Smooth muscle cell (in vitro differentiated cells): ENCODE results near the gene CSGALNACT2. TPM values are rescaled to one million over a fixed set of nuclear protein-coding genes. Genes with fewer than 3 reads are reported as not detected.

Experiments used
- DNase-seq: peaks from one replicate; lab custom pipeline; 2025; ENCODE audit not compliant: unreplicated experiment; lab: John Stamatoyannopoulos, UW
- H2AFZ ChIP-seq: fragments of 200-600 bp; sonication (generic); 2 replicates; pipeline ENCODE4 v1.6.0; 2016; ENCODE audit warnings: antibody characterized with exemption, low read depth, mild to moderate bottlenecking
- H3F3A ChIP-seq: fragments of 200-600 bp; sonication (generic); 2 replicates; pipeline ENCODE4 v1.6.0; 2017; ENCODE audit warnings: antibody characterized with exemption, low read depth
- H3K27ac ChIP-seq: fragments of 200-600 bp; sonication (generic); 2 replicates; pipeline ENCODE4 v1.5.1; 2016; ENCODE audit warnings: low read depth, mild to moderate bottlenecking
- H3K27me3 ChIP-seq: fragments of 200-600 bp; sonication (generic); 2 replicates; pipeline ENCODE4 v1.6.1; 2016; ENCODE audit warnings: low read depth, mild to moderate bottlenecking
- H3K36me3 ChIP-seq: fragments of 200-600 bp; sonication (generic); 2 replicates; pipeline ENCODE4 v1.5.1; 2016; ENCODE audit warnings: low read depth
- H3K4me1 ChIP-seq: fragments of 200-600 bp; sonication (generic); 2 replicates; pipeline ENCODE4 v1.5.1; 2016; ENCODE audit warnings: low read depth
- H3K4me2 ChIP-seq: fragments of 200-600 bp; sonication (generic); 2 replicates; pipeline ENCODE4 v1.6.0; 2016; ENCODE audit warnings: mild to moderate bottlenecking
- H3K4me3 ChIP-seq: fragments of 200-600 bp; sonication (generic); 2 replicates; pipeline ENCODE4 v1.5.1; 2016; ENCODE audit warnings: mild to moderate bottlenecking
- H3K79me2 ChIP-seq: fragments of 200-600 bp; sonication (generic); 2 replicates; pipeline ENCODE4 v1.6.0; 2016; ENCODE audit warnings: low read depth, mild to moderate bottlenecking
- H3K9ac ChIP-seq: fragments of 200-600 bp; sonication (generic); 2 replicates; pipeline ENCODE4 v1.6.0; 2016; ENCODE audit warnings: low read depth
- H3K9me3 ChIP-seq: fragments of 200-600 bp; sonication (generic); replicated peaks from 2 replicates; pipeline ENCODE4 v1.5.1; 2016; ENCODE audit warnings: low read depth
- H4K20me1 ChIP-seq: fragments of 200-600 bp; sonication (generic); 2 replicates; pipeline ENCODE4 v1.6.0; 2016; ENCODE audit warnings: low read depth
- CTCF ChIP-seq: fragments of 200-600 bp; sonication (generic); IDR thresholded peaks from 2 replicates; pipeline ENCODE4 v1.5.1; 2017; ENCODE audit warnings: borderline replicate concordance, mild to moderate bottlenecking, antibody characterized with exemption; ENCODE audit not compliant: insufficient read depth, poor library complexity, severe bottlenecking
- WGBS: methylation state at CpG from one replicate; pipeline ENCODE4 v1.1.7; 2016; ENCODE audit warnings: low lambda C conversion rate; 5-methylcytosine and 5-hydroxymethylcytosine counted together
- polyA plus RNA-seq: library from polyadenylated mRNA; unstranded; fragments of >200 nt; fragmentation: Nextera tagmentation; extraction: Ambion mirVana; gene quantifications from 2 replicates; pipeline ENCODE4 v1.2.1, GENCODE V29; 2016
- total RNA-seq: library from RNA; depleted of rRNA; stranded (reverse); fragments of >200 nt; gene quantifications from 2 replicates; pipeline ENCODE4 v1.2.3, GENCODE V29; 2014

Gene CSGALNACT2
- total and polyA plus RNA-seq, 2 experiments from 2014 or later = 35.6 to 40.4 TPM

DNA sequence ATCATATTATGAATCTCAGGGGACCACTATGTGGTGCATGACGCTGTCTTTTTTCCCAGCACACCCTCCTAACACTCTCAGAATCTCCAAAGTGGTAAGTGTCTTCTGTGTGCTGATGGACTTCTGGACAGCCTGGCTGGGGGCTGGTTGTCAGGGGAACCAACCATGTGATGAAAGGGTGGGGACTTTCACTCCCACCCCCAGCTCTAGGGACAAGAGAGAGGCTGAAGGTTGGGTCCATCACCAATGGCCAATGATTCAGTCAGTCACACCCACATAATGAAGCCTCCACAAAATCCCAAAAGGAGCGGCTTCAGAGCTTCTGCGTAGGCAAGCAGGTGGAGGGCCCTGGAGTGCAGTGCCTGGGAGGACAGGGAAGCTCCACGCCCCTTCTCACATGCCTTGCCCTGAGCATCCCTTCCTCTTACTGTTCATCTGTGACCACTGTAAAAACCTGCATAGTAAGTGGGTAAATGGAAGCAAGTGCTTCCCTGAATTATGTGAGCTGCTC is 84.0 kb downstream of the CSGALNACT2 start:
- Histone ChIP-seq H2AFZ (no peak overlapping the region), H3K27me3 (peaks cover 23% of the 10 kb centered on the region), H3K9ac (no peak overlapping the region), H3K4me1 (no peaks in the 10 kb centered on the region), H3F3A (no peaks in the 10 kb centered on the region), H3K4me3 (no peak overlapping the region), H3K4me2 (no peak overlapping the region), H3K36me3 (no peaks in the 10 kb centered on the region), H3K9me3 (no peaks in the 10 kb centered on the region), H3K27ac (no peak overlapping the region), H3K79me2 (no peaks in the 10 kb centered on the region), H4K20me1 (no peaks in the 10 kb centered on the region)
- no peak for TF ChIP-seq CTCF
- WGBS = 90% methylated on average over 4 of the region's 4 CpGs
- DNase-seq = no peak

- Histone ChIP-seq H3K4me1 (no peaks in the 10 kb centered on the region), H3K79me2 (no peaks in the 10 kb centered on the region), H2AFZ (no peak overlapping the region), H3K4me3 (no peak overlapping the region), H3F3A (no peaks in the 10 kb centered on the region), H3K4me2 (no peak overlapping the region), H4K20me1 (no peaks in the 10 kb centered on the region), H3K27me3 (peaks cover 31% of the 10 kb centered on the region), H3K36me3 (no peaks in the 10 kb centered on the region), H3K9me3 (no peaks in the 10 kb centered on the region), H3K27ac (no peak overlapping the region), H3K9ac (no peak overlapping the region)
- 61% methylated on average over 1 of the region's 1 CpG for WGBS
- no peak for TF ChIP-seq CTCF
- no peak for DNase-seq
These were observed 84.8 kb downstream of the CSGALNACT2 start for GRCh38 chr10:43223056-43223455.

DNA sequence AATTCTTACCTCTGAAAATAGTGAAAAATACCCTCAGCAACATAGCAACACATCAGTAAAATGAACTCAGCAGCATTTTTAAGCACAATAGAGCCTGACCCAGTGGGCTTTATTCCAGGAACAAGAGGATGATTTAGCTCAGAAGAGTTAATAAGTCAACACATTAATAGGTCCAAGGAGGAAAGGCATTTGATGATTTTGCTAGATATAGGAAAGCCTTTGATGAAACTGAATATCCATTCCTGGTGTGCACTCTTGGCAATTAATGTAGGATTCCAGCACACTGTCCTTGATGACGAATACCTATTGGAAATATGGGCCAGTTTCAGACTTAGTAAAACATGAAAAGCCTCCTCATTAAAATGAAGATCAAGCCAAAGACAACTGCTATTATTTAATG is 86.1 kb downstream of the CSGALNACT2 start:
- Histone ChIP-seq H2AFZ (no peak overlapping the region), H3K9ac (no peak overlapping the region), H3F3A (no peaks in the 10 kb centered on the region), H3K4me1 (no peaks in the 10 kb centered on the region), H3K36me3 (no peaks in the 10 kb centered on the region), H3K27me3 (peaks cover 44% of the 10 kb centered on the region), H3K79me2 (no peaks in the 10 kb centered on the region), H3K27ac (no peak overlapping the region), H3K9me3 (no peaks in the 10 kb centered on the region), H4K20me1 (no peaks in the 10 kb centered on the region), H3K4me3 (no peak overlapping the region), H3K4me2 (no peak overlapping the region)
- DNase-seq = no peak
- WGBS = 95% methylated on average over 1 of the region's 1 CpG
- no peak for TF ChIP-seq CTCF
